HG03571 (cell line): Measurements from ENCODE around the gene GBE1.
"Not testable (repeated sequence)": the region's sequence is repeated elsewhere in the genome, so short reads cannot be mapped to it uniquely, and the experiment has no call there.

Experiments
- ATAC-seq: cut with Tn5 transposase; IDR thresholded peaks from one replicate; pipeline ENCODE4 v1.9.1; 2021; ENCODE audit not compliant: unreplicated experiment

The GBE1 gene

GRCh38 chr3:81753416-81754027 lies 7.9 kb downstream of the GBE1 start:
- no peak for ATAC-seq

GRCh38 chr3:81752604-81753003 lies 8.8 kb downstream of the GBE1 start:
- no peak for ATAC-seq

DNA sequence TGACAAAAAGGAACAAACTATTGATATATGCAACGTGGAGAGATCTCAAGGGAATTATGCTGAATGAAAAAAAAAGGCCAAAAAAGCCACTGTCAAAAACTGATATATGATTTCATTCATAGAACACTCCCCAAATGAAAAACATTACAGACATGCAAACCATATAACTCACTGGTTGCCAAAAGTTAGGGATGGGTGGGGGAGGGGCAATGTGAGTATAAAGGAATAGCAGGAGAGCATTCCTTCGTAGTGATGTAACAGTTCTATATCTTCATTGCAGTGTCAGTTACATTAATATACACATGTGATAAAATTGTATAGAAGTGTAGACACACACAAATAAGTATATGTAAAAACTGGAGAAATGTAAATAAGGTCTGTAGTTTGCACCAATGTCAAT lies 12.2 kb downstream of the GBE1 start:
- no peak for ATAC-seq

DNA sequence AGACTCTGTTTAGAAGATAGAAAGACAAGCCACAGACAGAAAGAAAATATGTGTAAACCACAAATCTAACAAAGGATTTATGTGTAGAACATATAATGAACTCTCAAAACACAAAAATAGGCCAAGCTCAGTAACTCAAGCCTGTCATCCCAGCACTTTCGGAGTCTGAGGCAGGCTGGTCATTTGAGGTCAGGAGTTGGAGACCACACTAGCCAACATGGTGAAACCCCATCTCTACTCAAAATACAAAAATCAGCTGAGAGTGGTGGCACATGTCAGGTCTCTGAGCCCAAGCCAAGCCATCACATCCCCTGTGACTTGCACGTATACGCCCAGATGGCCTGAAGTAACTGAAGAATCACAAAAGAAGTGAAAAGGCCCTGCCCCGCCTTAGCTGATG lies 14.2 kb downstream of the GBE1 start:
- not testable (repeated sequence) for ATAC-seq

GRCh38 chr3:81744366-81744765 lies 17.1 kb downstream of the GBE1 start:
- ATAC-seq = no peak

- no peak for ATAC-seq
Observed at GRCh38 chr3:81743096-81744025, 18.1 kb downstream of the GBE1 start.

- ATAC-seq = no peak
Observed at GRCh38 chr3:81742581-81742980, 18.9 kb downstream of the GBE1 start.

GRCh38 chr3:81741216-81741615 lies 20.2 kb downstream of the GBE1 start:
- ATAC-seq = no peak

- no peak for ATAC-seq
Observed at GRCh38 chr3:81740731-81741130, 20.7 kb downstream of the GBE1 start.

- ATAC-seq = no peak
Observed at GRCh38 chr3:81735334-81735733, 26.1 kb downstream of the GBE1 start.

DNA sequence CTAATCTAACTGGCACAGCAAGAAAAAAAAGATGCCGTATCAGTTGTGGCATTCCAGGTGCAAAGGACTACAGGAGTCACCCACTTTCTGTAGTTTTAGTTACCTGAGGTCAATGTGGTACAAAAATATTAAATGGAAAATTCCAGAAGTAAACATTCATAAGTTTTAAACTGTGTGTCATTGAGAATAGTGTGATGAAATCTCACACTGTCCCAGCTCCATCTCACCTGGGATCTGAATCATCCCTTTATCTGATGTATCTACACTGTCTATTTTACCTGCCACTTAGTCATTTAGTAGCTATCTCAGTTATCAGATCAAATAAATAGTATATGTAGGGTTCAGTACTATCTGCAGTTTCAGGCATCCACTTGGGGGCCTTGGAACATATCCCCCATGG lies 26.7 kb downstream of the GBE1 start:
- ATAC-seq = no peak

DNA sequence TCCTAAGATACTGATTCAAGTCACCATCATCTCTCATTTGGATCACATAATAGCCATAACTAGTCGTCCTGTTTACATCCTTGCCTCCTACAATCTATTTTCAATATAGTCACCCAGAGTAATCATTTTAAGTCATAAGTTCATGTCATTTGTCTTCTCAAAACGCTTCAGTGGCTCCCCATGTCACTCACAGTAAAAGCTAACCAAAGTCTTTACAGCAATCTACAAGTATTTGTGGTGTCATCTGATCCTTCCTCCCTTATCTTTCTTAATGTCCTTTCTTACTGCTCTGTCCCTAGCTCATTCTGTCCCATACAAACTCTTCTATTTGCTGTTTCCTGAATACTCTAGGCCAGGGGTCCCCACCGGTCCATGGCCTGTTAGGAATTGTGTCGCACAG lies 28.8 kb downstream of the GBE1 start:
- no peak for ATAC-seq

GRCh38 chr3:81728766-81729544 lies 32.5 kb downstream of the GBE1 start:
- no peak for ATAC-seq

- no peak for ATAC-seq
Observed at GRCh38 chr3:81726735-81727134, 34.7 kb downstream of the GBE1 start.

GRCh38 chr3:81726132-81726531 lies 35.3 kb downstream of the GBE1 start:
- no peak for ATAC-seq

- ATAC-seq = no peak
Observed at GRCh38 chr3:81723732-81724313, 37.6 kb downstream of the GBE1 start.

DNA sequence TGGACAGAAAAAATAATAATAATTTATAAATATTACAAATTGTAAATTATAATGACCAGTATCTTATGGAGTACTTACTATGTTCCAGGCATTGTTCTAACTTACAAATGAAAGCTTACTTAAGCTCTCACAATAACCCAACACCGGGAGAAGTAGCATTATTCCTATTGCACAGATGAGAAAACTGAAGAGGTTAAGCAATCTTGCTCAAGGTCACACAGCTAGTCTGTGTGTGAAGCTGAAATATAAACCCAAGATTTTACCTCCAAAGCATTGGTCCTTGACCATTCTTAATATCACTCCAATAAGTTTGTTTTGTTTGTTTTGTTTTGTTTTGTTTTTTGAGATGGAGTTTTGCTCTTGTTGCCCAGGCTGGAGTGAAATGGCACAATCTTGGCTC lies 43.1 kb downstream of the GBE1 start:
- ATAC-seq = no peak

GRCh38 chr3:81716870-81717509 lies 44.5 kb downstream of the GBE1 start:
- ATAC-seq = no peak

DNA sequence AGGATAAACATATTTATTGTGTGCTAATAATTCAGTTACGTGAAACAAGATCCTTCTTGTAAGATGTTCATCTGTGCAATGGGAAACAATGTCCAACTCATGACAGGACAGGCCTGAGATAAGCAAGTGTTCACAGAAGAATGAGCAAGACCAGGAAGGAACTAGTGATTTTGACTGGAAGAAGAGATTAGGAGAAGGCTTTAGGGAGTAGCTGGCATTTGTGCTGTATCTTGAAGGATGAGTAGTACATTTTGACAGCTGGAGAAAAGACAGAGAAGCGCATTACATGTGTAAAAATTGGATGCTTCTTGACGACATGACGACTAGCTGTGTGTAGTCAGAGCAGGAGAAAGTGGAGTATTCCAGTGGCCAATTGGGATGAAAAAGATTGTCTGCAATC lies 48.4 kb downstream of the GBE1 start:
- ATAC-seq = no peak

DNA sequence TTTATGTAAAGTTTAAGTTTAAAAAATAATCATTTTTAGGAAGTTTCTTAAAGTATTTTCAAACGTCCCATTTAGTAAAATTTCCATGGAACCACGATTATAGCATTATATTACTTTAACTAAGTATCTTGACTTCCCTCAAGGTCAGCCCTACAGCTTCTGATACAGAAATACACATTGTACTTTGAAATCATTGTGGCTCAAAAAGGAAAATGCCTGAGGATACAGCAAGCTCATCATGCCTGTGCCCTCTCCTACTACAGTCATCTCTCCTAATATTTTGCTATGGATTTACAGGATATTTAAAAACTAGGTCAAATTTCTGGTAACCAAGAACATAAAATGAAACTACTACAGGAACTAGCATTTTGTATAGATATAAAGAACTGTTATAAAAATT lies 51.8 kb downstream of the GBE1 start:
- ATAC-seq = no peak

DNA sequence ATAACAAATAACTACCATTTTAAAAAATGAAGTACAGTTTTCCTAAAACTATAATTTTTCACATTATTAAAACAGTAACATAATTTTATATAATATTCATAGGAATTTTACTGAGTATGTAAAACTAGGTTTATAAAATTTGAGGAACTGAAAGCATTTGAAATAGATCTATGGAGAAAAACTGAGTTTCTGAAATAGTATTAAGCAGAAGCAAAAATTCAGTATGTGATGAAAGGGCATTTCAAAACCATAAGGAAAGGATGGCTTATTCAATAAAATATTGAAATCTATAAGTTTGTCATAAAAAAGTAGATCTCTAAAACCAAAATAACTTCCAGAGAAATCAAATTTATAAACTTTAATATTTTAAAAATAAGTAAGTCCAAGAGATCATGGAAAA lies 53.4 kb downstream of the GBE1 start:
- ATAC-seq = no peak
